ENCODE measurements around the gene MYOG. TPM values are rescaled to one million over a fixed set of nuclear protein-coding genes. Genes with fewer than 3 reads are reported as not detected.

MYOG gene
- total and polyA plus RNA-seq, 2 of the 13 experiments (the other 11 are each of a cell fraction or from before 2014, with no cell fraction given): not detected

DNA sequence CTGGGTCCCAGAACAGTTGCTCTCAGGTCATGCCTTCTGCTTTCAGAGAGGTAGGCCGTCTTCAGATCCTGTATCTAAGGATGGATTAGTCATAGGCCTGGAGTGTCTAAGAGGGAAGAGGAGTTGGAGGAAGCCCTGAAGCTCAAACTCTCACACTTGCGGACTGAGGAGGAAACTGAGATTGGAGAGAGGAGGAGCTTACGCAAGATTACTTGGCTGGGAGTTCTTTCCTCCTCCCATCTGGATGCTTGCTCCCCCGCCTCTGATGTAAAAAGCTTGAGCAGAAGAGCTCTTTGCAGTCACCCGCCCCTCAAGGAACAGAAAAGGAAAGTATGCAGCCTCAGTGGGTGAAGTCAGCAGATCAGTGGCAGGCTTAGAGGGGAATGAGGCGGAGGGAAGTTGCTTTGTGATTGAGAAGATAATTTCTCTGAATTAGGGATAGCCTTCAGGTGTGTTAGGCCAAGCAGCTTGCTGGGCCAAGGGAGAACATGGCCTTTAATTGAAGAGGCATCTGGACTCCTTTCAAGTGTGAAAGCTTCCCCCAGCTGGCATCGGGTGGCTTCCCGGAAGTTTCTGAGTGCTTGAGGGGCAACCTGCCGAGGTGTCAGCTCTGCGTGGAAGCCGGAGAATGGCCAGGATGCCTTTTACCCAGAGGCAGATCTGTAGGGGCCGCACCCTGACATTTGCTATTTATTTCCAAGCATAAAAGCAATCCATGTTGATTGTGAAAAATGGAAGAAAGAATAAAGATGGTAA is 48.3 kb upstream of the MYOG start:
- H3K9me3 ChIP-seq (ENCODE audit: low read length): no peaks in the 10 kb centered on the region
- H3K79me2 ChIP-seq (ENCODE audit: insufficient read depth, low read length): no peaks in the 10 kb centered on the region
- intact Hi-C loops (cut with micrococcal nuclease; ENCODE audit: unreplicated experiment) (no loop called here), in situ Hi-C loops (cut with HindIII; ENCODE audit: extremely low pct_ligation_motif_present, low pct_unique_long_range_greater_than_20kb) (no loop called here)
- no peak for TF ChIP-seq ZNF556 (CRISPR knock-in tag; IDR thresholded peaks at IDR 0.05; ENCODE audit: borderline replicate concordance)
- TF ChIP-seq ZKSCAN8 (CRISPR knock-in tag; IDR thresholded peaks at IDR 0.05; ENCODE audit: borderline replicate concordance): no peak
- no peak for TF ChIP-seq ZNF558 (CRISPR knock-in tag; IDR thresholded peaks at IDR 0.05; ENCODE audit: borderline replicate concordance)
- TF ChIP-seq, protein P1, sequence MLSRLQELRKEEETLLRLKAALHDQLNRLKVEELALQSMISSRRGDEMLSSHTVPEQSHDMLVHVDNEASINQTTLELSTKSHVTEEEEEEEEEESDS (CRISPR knock-in tag; IDR thresholded peaks at IDR 0.05; ENCODE audit: borderline replicate concordance): no peak
- TF ChIP-seq GFI1 (CRISPR knock-in tag; IDR thresholded peaks at IDR 0.05; ENCODE audit: borderline replicate concordance): no peak
- TF ChIP-seq CENPX (CRISPR knock-in tag; IDR thresholded peaks at IDR 0.05): no peak
- no peak for TF ChIP-seq TGIF2 (CRISPR knock-in tag; IDR thresholded peaks at IDR 0.05)
- no peak for TF ChIP-seq HNRNPK (IDR thresholded peaks at IDR 0.05; ENCODE audit: low read depth, low read length, poor library complexity, severe bottlenecking)
- TF ChIP-seq KAT7 (CRISPR knock-in tag; IDR thresholded peaks at IDR 0.05; ENCODE audit: borderline replicate concordance): no peak
- no peak for TF ChIP-seq FOXP1 (IDR thresholded peaks at IDR 0.05)
- no peak for TF ChIP-seq FOXP1 (CRISPR knock-in tag; IDR thresholded peaks at IDR 0.05)
- no peak for TF ChIP-seq FOXA1 (IDR thresholded peaks at IDR 0.05)
- TF ChIP-seq FOXA1 (CRISPR knock-in tag; IDR thresholded peaks at IDR 0.05): no peak
- no peak for TF ChIP-seq ZFYVE20 (CRISPR knock-in tag; IDR thresholded peaks at IDR 0.05; ENCODE audit: borderline replicate concordance, low read depth)
- TF ChIP-seq ELF1 (CRISPR knock-in tag; IDR thresholded peaks at IDR 0.05): no peak
- TF ChIP-seq, protein P2, sequence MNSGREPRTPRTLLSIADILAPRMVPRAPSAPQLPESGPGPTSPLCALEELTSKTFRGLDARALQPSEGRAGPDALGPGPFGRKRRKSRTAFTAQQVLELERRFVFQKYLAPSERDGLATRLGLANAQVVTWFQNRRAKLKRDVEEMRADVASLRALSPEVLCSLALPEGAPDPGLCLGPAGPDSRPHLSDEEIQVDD (CRISPR knock-in tag; IDR thresholded peaks at IDR 0.05; ENCODE audit: borderline replicate concordance): no peak
- TF ChIP-seq ZNF724P (CRISPR knock-in tag; IDR thresholded peaks at IDR 0.05; ENCODE audit: borderline replicate concordance): no peak
- TF ChIP-seq DNMT1 (CRISPR knock-in tag; IDR thresholded peaks at IDR 0.05): no peak
- no peak for TF ChIP-seq HOXA9 (CRISPR knock-in tag; IDR thresholded peaks at IDR 0.05; ENCODE audit: borderline replicate concordance)
- H3K9ac ChIP-seq (ENCODE audit: insufficient read depth, low read depth, low read length): no peak overlapping the region
- peaks cover 4% of the 10 kb centered on the region; the same call in 1 of the 2 replicates for H3K4me1 ChIP-seq (ENCODE audit: insufficient read depth, low read length)
- ATAC-seq (no peak), DNase-seq (ENCODE audit: low spot score) (no peak), FAIRE-seq (no peak)
- no peak overlapping the region for H3K4me3 ChIP-seq (replicated peaks in 1 of 3; ENCODE audit: insufficient read depth in 1 of 3, low read depth in 2 of 3, low read length in 3 of 3)
- no TSS peak for BruUV-seq (replicated peaks)
- no peak overlapping the region for H3K27ac ChIP-seq (ENCODE audit: extremely low read length, insufficient read depth, low read length)
- no peak overlapping the region for H2AFZ ChIP-seq (ENCODE audit: low read length)
- no peak overlapping the region for H3K4me2 ChIP-seq (ENCODE audit: low read depth, low read length)
- POLR2A ChIA-PET: no interaction called here
- no peaks in the 10 kb centered on the region for H4K20me1 ChIP-seq (ENCODE audit: insufficient read depth, low read length)
- CTCF ChIA-PET (ENCODE audit: low intra/inter-chr PET ratio, low total read pairs): no interaction called here
- H3K27me3 ChIP-seq (ENCODE audit: control insufficient read depth in 1 of 2, insufficient read depth in 2 of 2, low read length in 2 of 2): peaks cover 3% of the 10 kb centered on the region in 2 experiments; a peak in 4 of 5 replicates
- H3K36me3 ChIP-seq (replicated peaks in 1 of 2; ENCODE audit: control insufficient read depth in 1 of 2, insufficient read depth in 2 of 2, low read length in 2 of 2): no peaks in the 10 kb centered on the region
- 44% methylated on average over 10 of the region's 12 CpGs for WGBS (ENCODE audit: low lambda C conversion rate)
